Activated naive CD4-positive, alpha-beta T cell treated with anti-CD3 and anti-CD28 coated beads, Interleukin-2, amount 50 U/mL, for 24 hours (primary cell): ENCODE data around the gene PIP5K1A.
A peak's percentile ranks its signal among the peaks of the same experiment; 100 is the strongest.

ENCODE experiments used
- H3K27ac Mint-ChIP-seq: one replicate; pipeline ENCODE4 v1.8.0; 2021; ENCODE audit warnings: mild to moderate bottlenecking, mixed read lengths
- H3K27me3 Mint-ChIP-seq: one replicate; pipeline ENCODE4 v1.8.0; 2021; ENCODE audit warnings: mixed read lengths
- H3K36me3 Mint-ChIP-seq: one replicate; pipeline ENCODE4 v1.8.0; 2021; ENCODE audit warnings: mixed read lengths
- H3K4me1 Mint-ChIP-seq: one replicate; pipeline ENCODE4 v1.8.0; 2021; ENCODE audit warnings: mixed read lengths
- H3K4me3 Mint-ChIP-seq: one replicate; pipeline ENCODE4 v1.8.0; 2021; ENCODE audit warnings: mild to moderate bottlenecking, mixed read lengths
- H3K9me3 Mint-ChIP-seq: one replicate; pipeline ENCODE4 v1.8.0; 2021; ENCODE audit warnings: mixed read lengths

PIP5K1A gene

DNA sequence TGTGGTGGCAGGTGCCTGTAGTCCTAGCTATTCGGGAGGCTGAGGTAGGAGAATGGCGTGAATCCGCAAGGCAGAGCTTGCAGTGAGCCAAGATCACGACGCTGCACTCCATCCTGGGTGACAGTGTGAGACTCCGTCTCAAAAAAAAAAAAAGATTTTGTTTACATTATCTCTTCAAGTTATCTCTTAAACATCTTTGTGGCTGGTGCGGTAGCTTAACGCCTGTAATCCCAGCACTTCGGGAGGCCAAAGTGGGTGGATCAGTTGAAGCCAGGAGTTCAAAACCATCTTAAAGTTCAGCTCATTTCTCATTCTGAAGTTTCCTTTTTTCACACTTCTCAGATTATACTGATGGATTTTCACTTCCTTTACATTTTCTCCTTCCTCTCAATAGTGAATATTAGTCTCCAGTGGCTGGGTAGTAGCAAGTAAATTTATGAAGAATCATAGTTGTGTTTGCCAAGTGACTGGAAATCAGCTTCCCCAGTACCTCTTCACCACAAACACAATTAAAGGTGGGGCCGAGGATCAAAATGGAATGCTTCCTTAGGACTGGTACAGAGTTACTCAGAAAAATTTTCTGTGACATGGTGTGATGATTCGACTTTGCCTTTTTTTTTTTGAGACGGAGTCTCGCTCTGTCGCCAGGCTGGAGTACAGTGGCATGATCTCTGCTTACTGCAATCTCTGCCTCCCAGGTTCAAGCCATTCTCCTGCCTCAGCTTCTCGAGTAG lies 13.8 kb downstream of the PIP5K1A start:
- Mint-ChIP-seq H3K27me3 (no peaks in the 10 kb centered on the region), H3K9me3 (no peaks in the 10 kb centered on the region), H3K4me1 (peaks cover 39% of the 10 kb centered on the region), H3K36me3 (peaks cover 10% of the 10 kb centered on the region), H3K4me3 (peak overlapping the region; percentile 61), H3K27ac (peak overlapping the region; percentile 59)

DNA sequence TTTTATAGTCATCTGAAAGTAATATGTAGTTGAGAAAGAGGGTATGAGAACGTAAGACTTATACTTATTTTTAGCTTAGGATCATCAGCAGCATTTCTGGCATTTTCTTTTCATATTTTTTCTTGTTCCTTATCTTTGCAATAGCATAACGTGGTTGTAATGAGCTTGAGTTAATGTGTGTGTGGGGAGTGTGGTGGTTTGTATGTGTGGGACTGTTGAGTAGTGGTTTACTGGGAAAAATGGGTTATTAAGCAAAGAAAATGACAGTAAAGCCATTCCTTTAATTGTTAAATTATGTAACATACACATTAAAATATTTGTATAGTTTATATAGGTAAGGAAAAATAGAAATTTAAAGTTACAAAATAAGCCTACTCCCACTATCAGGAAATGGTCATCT lies 15.2 kb downstream of the PIP5K1A start:
- peaks cover 39% of the 10 kb centered on the region for H3K4me1 Mint-ChIP-seq
- H3K27ac Mint-ChIP-seq, result no peak overlapping the region
- peak overlapping the region; percentile 30 for H3K4me3 Mint-ChIP-seq
- peaks cover 10% of the 10 kb centered on the region for H3K36me3 Mint-ChIP-seq
- no peaks in the 10 kb centered on the region for H3K27me3 Mint-ChIP-seq
- H3K9me3 Mint-ChIP-seq, result no peaks in the 10 kb centered on the region

DNA sequence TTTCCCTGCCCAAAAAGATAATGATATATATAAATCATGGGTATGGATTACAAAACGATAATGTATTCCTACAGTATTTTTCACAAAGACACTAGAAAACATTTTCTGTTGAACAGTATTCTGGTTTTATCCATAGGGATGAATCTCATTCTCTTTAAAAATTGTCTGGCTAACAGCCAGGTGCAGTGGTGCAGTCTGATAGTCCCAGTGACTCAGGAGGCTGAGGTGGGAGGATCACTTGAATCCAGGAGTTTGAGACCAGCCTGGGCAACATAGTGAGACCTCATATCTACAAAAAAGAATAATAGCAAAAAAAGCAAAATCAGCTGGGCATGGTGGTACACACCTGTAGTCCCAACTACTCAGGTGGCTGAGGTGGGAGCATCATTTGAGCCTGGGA lies 23.3 kb downstream of the PIP5K1A start:
- Mint-ChIP-seq H3K9me3 (no peaks in the 10 kb centered on the region), H3K4me3 (no peak overlapping the region), H3K27ac (no peak overlapping the region), H3K27me3 (no peaks in the 10 kb centered on the region), H3K36me3 (no peaks in the 10 kb centered on the region), H3K4me1 (peaks cover 15% of the 10 kb centered on the region)

DNA sequence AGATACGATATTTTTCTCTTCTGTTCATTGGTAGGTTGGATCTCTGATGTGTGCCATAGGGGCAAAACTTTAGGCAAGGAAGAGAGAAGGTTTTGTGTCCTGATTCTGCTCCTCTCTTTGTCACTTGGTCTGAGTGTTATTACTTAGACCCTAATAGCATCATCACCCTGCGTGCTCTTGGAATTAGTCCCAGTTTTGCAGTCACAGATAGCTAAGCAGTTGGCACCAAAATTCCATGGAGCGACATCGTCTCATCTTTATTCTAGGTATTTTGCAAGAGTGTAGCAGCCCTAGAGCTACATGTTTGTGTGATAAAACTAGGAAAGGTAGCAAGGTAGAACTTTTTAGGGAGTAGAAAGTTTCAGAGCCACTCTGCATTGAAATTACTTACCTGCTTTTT lies 23.8 kb downstream of the PIP5K1A start:
- Mint-ChIP-seq H3K27ac (no peak overlapping the region), H3K4me3 (no peak overlapping the region), H3K36me3 (no peaks in the 10 kb centered on the region), H3K9me3 (no peaks in the 10 kb centered on the region), H3K27me3 (no peaks in the 10 kb centered on the region), H3K4me1 (peaks cover 14% of the 10 kb centered on the region)

DNA sequence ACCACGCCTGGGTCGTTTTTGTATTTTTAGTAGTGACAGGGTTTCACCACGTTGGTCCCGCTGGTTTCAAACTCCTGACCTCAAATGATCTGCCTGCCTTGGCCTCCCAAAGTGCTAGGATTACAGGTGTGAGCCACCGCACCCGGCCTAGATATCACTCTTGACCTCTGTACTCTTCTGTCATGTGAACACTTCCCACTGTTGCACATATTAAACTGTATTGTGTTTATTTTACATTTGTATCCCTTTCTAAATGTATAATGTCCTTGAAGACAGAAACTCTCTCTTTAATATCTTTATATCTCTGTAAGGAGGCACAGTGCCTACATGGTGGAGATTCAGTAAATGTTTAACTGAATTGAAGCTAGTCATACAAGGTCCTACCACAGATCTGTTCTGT lies 36.9 kb downstream of the PIP5K1A start:
- Mint-ChIP-seq H3K4me3 (no peak overlapping the region), H3K27ac (no peak overlapping the region), H3K9me3 (no peaks in the 10 kb centered on the region), H3K4me1 (no peaks in the 10 kb centered on the region), H3K36me3 (peaks cover 15% of the 10 kb centered on the region), H3K27me3 (no peaks in the 10 kb centered on the region)

DNA sequence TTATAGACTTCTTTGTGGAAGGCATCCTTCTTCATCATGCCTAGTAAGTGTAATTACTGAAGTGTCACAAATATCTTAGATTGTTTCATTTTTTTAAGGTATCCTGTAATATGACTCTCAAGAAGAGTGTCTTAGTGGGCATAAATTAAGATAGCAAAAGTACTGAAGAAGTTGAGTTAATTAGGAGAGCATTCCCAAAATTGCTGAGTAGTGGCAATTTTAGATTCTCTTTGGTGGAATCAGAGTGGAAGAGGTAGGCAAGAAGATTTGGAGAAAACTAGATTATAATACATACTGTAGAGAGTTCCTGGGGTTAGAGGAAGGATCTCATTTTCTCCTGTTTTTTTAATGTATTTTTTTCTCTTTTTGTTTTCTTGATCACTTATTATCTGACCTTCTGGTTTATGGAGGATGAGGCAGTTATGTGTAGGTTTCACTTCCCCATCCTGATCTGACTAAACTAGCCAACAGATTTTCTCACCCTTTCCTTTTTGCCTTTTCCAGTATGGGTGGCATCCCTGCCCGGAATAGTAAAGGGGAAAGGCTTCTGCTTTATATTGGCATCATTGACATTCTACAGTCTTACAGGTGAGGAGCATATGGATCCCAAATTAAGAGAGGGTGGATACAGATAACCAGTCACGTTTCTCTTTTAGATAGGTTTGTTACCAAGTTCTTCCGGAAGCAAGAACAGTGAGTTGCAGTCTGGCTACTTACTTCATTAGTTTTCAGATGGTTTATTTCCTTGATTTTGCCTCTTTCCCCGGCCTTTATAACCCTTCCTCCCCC lies 39.5 kb downstream of the PIP5K1A start:
- no peak overlapping the region for H3K4me3 Mint-ChIP-seq
- H3K27me3 Mint-ChIP-seq, result no peaks in the 10 kb centered on the region
- no peaks in the 10 kb centered on the region for H3K4me1 Mint-ChIP-seq
- H3K36me3 Mint-ChIP-seq, result peaks cover 14% of the 10 kb centered on the region
- H3K27ac Mint-ChIP-seq, result peak overlapping the region; percentile 25
- no peaks in the 10 kb centered on the region for H3K9me3 Mint-ChIP-seq

DNA sequence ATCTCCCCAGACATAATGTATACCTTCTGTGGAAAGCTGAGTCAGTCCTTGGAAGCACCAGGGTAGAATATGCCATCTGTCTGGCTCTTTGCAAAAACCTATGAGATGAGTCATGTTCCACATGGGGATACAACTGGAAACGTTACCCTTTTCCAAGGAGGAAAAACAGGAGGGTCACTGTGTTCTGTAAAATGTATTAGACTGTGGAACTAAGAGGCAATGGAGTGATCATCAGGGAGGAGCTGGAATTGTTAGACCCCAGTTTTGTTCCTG lies 40.1 kb downstream of the PIP5K1A start:
- Mint-ChIP-seq H3K4me3 (no peak overlapping the region), H3K27me3 (no peaks in the 10 kb centered on the region), H3K27ac (no peak overlapping the region), H3K36me3 (peaks cover 14% of the 10 kb centered on the region), H3K9me3 (no peaks in the 10 kb centered on the region), H3K4me1 (no peaks in the 10 kb centered on the region)

DNA sequence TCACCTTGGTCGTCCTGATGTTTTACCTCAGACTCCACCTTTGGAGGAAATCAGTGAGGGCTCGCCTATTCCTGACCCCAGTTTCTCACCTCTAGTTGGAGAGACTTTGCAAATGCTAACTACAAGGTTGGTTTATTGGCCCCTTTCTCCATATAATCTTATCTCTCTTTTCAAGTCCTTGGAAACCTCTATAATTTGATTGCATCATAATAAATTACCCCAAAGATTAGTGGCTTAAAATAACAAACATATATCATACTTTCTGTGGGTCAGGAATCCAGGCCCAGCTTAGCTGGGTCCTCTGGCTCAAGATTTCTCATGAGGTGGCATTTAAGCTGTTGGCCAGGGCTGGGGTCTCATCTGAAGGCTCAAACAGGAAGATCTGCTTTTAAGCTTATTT lies 44.1 kb downstream of the PIP5K1A start:
- no peaks in the 10 kb centered on the region for H3K9me3 Mint-ChIP-seq

DNA sequence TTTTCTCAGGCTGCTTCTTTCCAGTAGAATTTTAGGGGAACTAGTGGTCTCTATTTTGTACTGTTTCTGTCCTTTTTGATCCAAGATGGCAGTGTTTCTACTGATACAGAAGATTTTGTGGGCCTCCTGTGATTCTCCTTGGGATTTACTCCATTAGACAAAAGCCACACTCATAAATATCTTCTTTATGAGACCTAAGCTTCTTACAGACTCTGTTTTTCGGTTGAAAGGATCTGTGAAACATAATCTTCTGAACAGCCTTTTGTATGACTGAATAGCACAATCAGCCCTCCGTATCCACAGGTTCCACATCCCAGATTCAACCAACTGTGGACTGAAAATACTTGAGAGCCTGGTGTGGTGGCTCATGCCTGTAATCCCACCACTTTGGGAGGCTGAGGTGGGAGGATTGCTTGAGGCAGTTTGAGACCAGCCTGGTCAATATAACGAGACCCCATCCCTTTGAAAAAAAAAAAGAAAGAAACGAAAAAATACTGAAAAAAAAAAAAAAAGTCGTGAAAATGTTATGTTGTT lies 45.4 kb downstream of the PIP5K1A start:
- Mint-ChIP-seq H3K27ac (no peak overlapping the region), H3K4me1 (no peaks in the 10 kb centered on the region)

More for the DNA sequence above, 44.1 kb downstream of the PIP5K1A start:
- Mint-ChIP-seq H3K27ac (no peak overlapping the region), H3K27me3 (no peaks in the 10 kb centered on the region), H3K36me3 (peaks cover 14% of the 10 kb centered on the region), H3K4me1 (no peaks in the 10 kb centered on the region), H3K4me3 (no peak overlapping the region)

DNA sequence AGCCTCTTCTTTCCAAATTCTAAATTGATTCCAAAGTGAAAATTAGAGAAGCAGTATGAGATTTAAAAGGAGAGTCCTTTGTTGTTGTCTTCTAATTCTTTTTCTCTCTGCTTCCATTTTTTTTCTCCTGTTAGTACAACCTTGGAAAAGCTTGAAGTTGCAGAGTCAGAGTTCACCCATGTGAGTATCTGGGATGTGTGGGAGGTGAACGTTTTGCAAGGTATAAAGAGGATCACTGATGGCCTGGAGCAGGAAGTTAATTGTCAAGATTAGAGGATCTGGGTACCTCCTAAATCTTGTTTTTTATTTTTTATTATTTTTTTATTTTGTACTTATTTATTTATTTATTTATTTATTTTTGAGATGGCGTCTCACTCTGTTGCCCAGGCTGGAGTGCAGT lies 48.4 kb downstream of the PIP5K1A start:
- no peak overlapping the region for H3K27ac Mint-ChIP-seq
- no peaks in the 10 kb centered on the region for H3K4me1 Mint-ChIP-seq
- H3K27me3 Mint-ChIP-seq, result no peaks in the 10 kb centered on the region
- H3K36me3 Mint-ChIP-seq, result peaks cover 15% of the 10 kb centered on the region
- no peaks in the 10 kb centered on the region for H3K9me3 Mint-ChIP-seq
- no peak overlapping the region for H3K4me3 Mint-ChIP-seq

More for the DNA sequence above, 45.4 kb downstream of the PIP5K1A start:
- Mint-ChIP-seq H3K9me3 (no peaks in the 10 kb centered on the region), H3K27me3 (no peaks in the 10 kb centered on the region), H3K4me3 (no peak overlapping the region), H3K36me3 (peaks cover 17% of the 10 kb centered on the region)

DNA sequence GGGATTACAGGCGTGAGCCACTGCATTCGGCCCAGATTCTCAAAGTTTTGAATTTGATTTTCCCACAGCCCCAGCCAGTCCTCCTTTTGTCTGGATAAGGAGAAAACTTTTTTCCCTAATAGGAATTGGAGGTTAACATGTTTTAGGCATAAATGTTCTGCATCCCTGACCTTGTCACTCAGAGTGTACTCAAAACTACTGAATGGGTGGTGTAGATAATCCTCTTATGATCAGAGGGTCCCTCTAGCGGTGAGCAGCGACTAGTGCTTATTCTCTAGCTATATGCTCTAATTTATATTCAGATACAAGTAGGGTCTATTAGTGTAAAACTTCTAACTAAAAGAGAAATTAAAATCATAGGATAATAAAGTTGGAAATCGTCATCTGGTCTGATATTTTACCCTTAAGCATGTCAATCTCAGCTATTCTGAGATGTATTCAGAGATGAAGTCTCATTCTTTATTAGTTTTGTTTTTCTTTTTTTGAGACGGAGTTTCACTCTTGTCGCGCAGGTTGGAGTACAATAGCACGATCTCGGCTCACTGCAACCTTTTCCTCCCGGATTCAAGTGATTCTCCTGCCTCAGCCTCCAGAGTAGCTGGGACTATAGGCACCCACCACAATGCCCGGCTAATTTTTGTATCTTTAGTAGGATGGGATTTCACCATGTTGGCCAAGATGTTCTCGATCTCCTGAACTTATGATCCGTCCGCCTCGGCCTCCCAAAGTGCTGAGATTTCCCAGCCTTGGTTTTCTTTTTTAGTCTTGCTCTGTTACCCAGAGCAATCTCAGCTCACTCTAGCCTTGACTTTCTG lies 53.5 kb downstream of the PIP5K1A start:
- no peak overlapping the region for H3K27ac Mint-ChIP-seq
- H3K9me3 Mint-ChIP-seq, result no peaks in the 10 kb centered on the region
- H3K4me1 Mint-ChIP-seq, result peaks cover 12% of the 10 kb centered on the region
- H3K36me3 Mint-ChIP-seq, result peaks cover 7% of the 10 kb centered on the region
- no peaks in the 10 kb centered on the region for H3K27me3 Mint-ChIP-seq
- H3K4me3 Mint-ChIP-seq, result peak overlapping the region; percentile 33

DNA sequence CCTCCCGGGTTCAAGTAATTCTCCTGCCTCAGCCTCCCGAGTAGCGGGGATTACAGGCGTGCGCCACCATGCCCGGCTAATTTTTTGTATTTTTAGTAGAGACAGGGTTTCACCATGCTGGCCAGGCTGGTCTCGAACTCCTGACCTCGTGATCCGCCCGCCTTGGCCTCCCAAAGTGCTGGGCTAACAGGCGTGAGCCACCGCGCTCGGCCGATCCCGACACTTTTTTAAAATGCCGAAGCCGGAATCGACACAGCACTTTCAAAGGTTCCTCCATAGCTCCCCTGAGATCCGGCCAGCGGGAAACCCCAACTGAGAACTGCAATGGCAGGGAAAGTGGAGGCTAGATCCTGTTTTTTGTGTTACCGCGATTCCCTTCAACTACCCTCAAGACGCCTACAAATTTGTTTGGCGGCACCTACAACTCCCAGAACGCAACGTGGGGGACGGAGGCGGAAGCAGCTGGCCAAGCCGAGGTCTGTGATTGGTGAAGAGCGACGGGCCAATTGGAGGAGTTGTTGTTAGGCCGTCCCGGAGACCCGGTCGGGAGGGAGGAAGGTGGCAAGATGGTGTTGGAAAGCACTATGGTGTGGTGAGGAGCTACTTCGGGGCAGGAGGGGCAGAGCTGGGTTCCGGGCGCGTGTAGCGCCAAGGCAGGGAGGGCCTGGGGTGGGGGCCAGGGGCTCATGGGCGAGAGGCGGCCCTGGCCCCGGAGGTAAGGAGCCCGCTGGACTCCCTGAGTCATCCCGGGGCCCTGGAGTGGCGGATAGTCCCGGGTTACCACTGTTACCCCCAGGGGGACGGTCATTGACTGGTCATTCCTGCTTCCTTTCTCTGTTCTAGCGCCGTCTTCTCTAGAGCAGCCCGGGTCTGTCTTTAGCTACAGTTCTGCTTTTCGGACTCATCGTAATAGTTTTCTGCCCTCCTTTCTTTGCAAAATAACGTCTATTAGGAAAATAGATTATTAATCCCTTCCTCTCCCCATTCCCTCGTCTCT lies 56.2 kb downstream of the PIP5K1A start, which contains the start of gene PSMD4:
PSMD4 (plus strand) TSS at position 518 of the 997 bp plus-strand sequence; CDS start at position 567, 49 bp downstream.
- Mint-ChIP-seq H3K36me3 (no peaks in the 10 kb centered on the region), H3K4me1 (peaks cover 29% of the 10 kb centered on the region), H3K27me3 (no peaks in the 10 kb centered on the region), H3K27ac (peak within 1 kb of the TSS; percentile 95), H3K4me3 (peak within 1 kb of the TSS; percentile 90), H3K9me3 (no peaks in the 10 kb centered on the region)

DNA sequence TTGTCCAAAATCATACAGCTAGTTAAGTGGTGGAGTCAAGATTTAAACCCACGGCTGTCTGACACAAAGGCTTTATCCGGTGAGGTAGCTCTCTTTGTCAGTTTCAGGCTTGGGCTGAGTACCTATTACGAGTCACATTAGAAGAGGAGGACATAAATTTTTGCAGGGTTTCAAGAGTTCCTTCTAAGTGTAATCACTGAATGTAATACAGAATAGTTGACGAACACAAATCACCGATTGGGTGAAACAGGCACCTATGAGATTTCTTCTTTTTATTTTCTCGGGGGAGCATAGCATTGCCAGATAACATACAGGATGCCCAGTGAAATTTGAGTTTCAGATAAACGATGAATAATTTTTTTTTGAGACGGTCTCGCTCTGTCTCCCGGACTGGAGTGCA lies 57.0 kb downstream of the PIP5K1A start:
- Mint-ChIP-seq H3K27ac (peak overlapping the region; percentile 93), H3K4me3 (peak overlapping the region; percentile 90), H3K4me1 (peaks cover 29% of the 10 kb centered on the region), H3K27me3 (no peaks in the 10 kb centered on the region), H3K9me3 (no peaks in the 10 kb centered on the region), H3K36me3 (no peaks in the 10 kb centered on the region)

DNA sequence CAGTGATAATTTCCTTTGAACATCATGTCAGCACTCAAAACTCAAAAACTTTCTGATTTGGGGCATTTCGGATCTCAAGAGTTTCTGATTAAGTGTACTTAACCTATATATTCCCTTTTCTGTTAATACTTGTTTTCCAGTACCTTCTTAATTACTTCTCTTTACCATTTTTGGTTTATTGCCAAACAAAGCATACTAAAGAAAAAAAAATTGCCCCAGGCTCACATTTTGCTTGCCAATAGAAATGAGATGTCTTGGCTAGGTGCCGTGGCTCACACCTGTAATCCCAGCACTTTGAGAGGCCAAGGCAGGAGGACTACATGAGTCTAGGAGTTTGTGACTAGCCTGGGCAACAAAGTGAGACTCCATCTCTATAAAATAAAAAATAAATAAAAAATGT lies 61.0 kb downstream of the PIP5K1A start:
- Mint-ChIP-seq H3K27me3 (no peaks in the 10 kb centered on the region), H3K9me3 (no peaks in the 10 kb centered on the region), H3K36me3 (no peaks in the 10 kb centered on the region), H3K27ac (no peak overlapping the region), H3K4me1 (peaks cover 29% of the 10 kb centered on the region), H3K4me3 (no peak overlapping the region)
